Pericardium fibroblast (primary cell): ENCODE data around the gene IMMT. TPM values are rescaled to one million over a fixed set of nuclear protein-coding genes. Genes with fewer than 3 reads are reported as not detected.

ENCODE experiments used
- total RNA-seq: library from RNA; depleted of rRNA; stranded (reverse); fragments of >200 nt; gene quantifications from 2 replicates; pipeline ENCODE4 v1.2.3, GENCODE V29; 2015

Gene IMMT
- total RNA-seq, result 48.9 and 52.5 TPM in 2 replicates

GRCh38 chr2:86195055-86195807 lies at the start of gene IMMT:
Gene IMMT (minus strand): TSS chr2:86195462. CDS start chr2:86195382, 80 bp downstream.

GRCh38 chr2:86105969-86106945 lies 89.0 kb downstream of the IMMT start, which contains the start of gene PTCD3:
Gene PTCD3 (plus strand): TSS chr2:86106235. CDS start chr2:86106248, 13 bp downstream.

GRCh38 chr2:86105252-86105968 lies 89.9 kb downstream of the IMMT start, which contains the start of gene POLR1A:
Gene POLR1A (minus strand): TSS chr2:86105886. CDS start chr2:86105776, 110 bp downstream.

Other genes starting within 250 kb of the IMMT start
- 10.0 and 12.1 TPM in 2 replicates for gene POLR1A, start 89.6 kb downstream of the IMMT start, total RNA-seq
- 29.0 and 45.5 TPM in 2 replicates for gene PTCD3, start 89.2 kb downstream of the IMMT start, total RNA-seq
- 12.9 and 22.5 TPM in 2 replicates for gene MRPL35, start 4.0 kb upstream of the IMMT start, total RNA-seq
- 0.12 and 2.0 TPM in 2 replicates for gene REEP1, start 142.2 kb upstream of the IMMT start, total RNA-seq
- gene KDM3A, start 245.9 kb upstream of the IMMT start, total RNA-seq, result 19.5 and 25.6 TPM in 2 replicates